C4-2B (cell line): ENCODE measurements around the gene FEM1A.

ENCODE experiments used
- CTCF ChIP-seq: fragments of 450-650 bp; conservative IDR thresholded peaks from 2 replicates; pipeline ENCODE4 v1.5.1; 2017; ENCODE audit warnings: mild to moderate bottlenecking
- ZFX ChIP-seq: fragments of 450-650 bp; IDR thresholded peaks from 2 replicates; pipeline ENCODE4 v1.6.1; 2017

GRCh38 chr19:4829001-4829712 lies 37.6 kb downstream of the FEM1A start:
- TF ChIP-seq CTCF = no peak
- no peak for TF ChIP-seq ZFX
